GM12873 (cell line): ENCODE measurements around the gene NINL.

Source experiments
- CTCF ChIP-seq: IDR thresholded peaks from 2 replicates; pipeline ENCODE4 v1.5.1; 2012; ENCODE audit warnings: low read depth, mild to moderate bottlenecking, moderate library complexity, low read length, control low read depth; ENCODE audit not compliant: insufficient read depth; ENCODE audit errors: missing control alignments

NINL gene

GRCh38 chr20:25507385-25508082 lies 77.8 kb downstream of the NINL start:
- TF ChIP-seq CTCF, result no peak

GRCh38 chr20:25504366-25505135 lies 80.8 kb downstream of the NINL start:
- no peak for TF ChIP-seq CTCF

- TF ChIP-seq CTCF, result no peak
Measured at GRCh38 chr20:25503936-25504335, 81.4 kb downstream of the NINL start.

DNA sequence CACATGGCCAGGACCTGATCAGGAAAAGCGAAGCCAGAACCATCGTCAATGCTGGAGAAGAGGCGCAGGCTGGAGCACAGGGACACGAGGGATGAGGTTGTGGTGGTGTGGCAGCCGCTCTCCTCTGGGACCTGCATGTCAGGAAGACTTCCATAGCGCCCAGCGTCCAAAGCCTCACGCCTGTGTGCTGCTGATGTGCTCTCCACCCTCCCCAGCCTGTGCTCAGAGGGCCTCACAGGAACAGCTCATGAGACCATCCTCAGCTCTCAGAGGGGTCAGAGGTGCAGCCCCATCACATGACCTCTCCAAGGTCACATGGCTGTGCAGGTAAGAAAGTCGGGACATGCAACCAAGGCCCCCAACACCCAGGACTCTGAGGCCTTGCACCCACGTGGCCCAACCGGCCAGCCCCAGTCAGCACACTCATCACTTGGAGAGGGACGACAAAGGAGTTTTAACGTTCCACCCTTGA lies 84.4 kb downstream of the NINL start:
- no peak for TF ChIP-seq CTCF

DNA sequence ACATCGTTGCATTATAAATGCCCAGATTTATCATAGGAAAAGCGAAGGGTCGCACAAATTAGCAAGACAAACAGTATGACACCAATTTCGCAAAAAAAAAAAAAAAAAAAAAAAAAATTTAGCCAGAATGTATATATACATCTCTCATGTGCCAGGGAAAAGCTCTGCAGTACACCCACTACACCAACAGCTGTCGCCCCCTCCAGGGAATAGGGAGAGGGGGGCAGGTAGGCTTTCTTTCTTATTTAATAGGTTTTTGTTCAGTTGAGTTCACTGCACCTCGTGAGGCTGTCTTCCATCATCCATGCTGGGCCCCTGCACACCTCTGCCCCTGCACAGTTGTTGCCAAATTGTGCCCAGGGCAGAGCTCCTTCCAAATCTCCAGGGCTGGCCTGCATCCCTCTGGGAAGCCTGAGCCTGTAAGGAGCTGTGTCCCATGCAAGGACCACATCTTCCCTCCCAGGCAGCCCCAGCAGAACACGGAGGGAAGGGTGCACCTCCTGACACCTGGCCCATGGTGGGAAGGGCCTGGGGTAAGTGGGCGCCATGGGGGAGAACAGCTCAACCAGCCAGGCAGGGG lies 85.4 kb downstream of the NINL start:
- TF ChIP-seq CTCF, result peak; percentile 11

- TF ChIP-seq CTCF, result no peak
Measured at GRCh38 chr20:25499031-25499430, 86.3 kb downstream of the NINL start.

GRCh38 chr20:25498280-25498606 lies 87.1 kb downstream of the NINL start:
- TF ChIP-seq CTCF, result no peak
